Esophagus squamous epithelium (tissue), 5 donors: ENCODE results near the gene PDCD2. TPM values are rescaled to one million over a fixed set of nuclear protein-coding genes. Genes with fewer than 3 reads are reported as not detected.
"Not testable (repeated sequence)": the region's sequence is repeated elsewhere in the genome, so short reads cannot be mapped to it uniquely, and the experiment has no call there.

Experiments
- DNase-seq: peaks from one replicate; lab custom pipeline; 2025; lab: John Stamatoyannopoulos, UW
- H3K27ac ChIP-seq, 4 donors: fragments of 200-600 bp; sonication (generic); one replicate each; pipeline ENCODE4 v1.5.1; 2016 to 2019; ENCODE audit warnings: mild to moderate bottlenecking in 1 of 4
- H3K27me3 ChIP-seq, 4 donors: fragments of 200-600 bp; sonication (generic); 1 replicate in 3 of 4; 2 replicates in 1 of 4; pipeline versions ENCODE4 v1.5.1 to v1.6.0; 2017 to 2021; ENCODE audit warnings: antibody characterized with exemption in 1 of 4
- H3K36me3 ChIP-seq, 3 donors: fragments of 200-600 bp; sonication (generic); one replicate each; pipeline ENCODE4 v1.5.1; 2016 to 2019
- H3K4me1 ChIP-seq, 3 donors: fragments of 200-600 bp; sonication (generic); one replicate each; pipeline ENCODE4 v1.5.1; 2017 to 2019
- H3K4me3 ChIP-seq, 4 donors: fragments of 200-600 bp; sonication (generic); 1 replicate in 3 of 4; 2 replicates in 1 of 4; pipeline ENCODE4 v1.5.1; 2016 to 2019; ENCODE audit warnings: mild to moderate bottlenecking in 2 of 4, moderate library complexity in 1 of 4
- H3K9me3 ChIP-seq, 3 donors: fragments of 200-600 bp; sonication (generic); one replicate each; pipeline ENCODE4 v1.5.1; 2016 to 2019
- CTCF ChIP-seq, 6 experiments: fragments of 450-650 bp in 4 of 6; fragments of 200-600 bp in 2 of 6; sonication (generic) in 2 of 6; IDR thresholded peaks; one replicate each; pipeline ENCODE4 v1.5.1; 2016 to 2019; ENCODE audit warnings: antibody characterized with exemption in 6 of 6, mild to moderate bottlenecking in 4 of 6, moderate library complexity in 4 of 6
- POLR2A ChIP-seq, 4 donors: fragments of 450-650 bp; IDR thresholded peaks; one replicate each; pipeline ENCODE4 v1.6.1; 2017; ENCODE audit warnings: antibody characterized with exemption in 4 of 4, mild to moderate bottlenecking in 4 of 4, moderate library complexity in 3 of 4
- WGBS, 2 donors: methylation state at CpG; one replicate each; pipeline ENCODE4 v1.1.5; 2018; 5-methylcytosine and 5-hydroxymethylcytosine counted together
- intact Hi-C: fragments of 100-400 bp; cut with DNase I; formaldehyde crosslinking; loops from one replicate; pipeline ENCODE4 v1.15.0; 2022
- total RNA-seq, 4 donors: library from RNA; depleted of rRNA; stranded (reverse); fragments of >200 nt; gene quantifications; one replicate each; pipeline ENCODE4 v1.1.0, GENCODE V29; 2016
- donor health status: DM: yes; HTN: yes; CAD: no.

Gene PDCD2
- total RNA-seq, 4 donors from 2014 or later, result 41.0 to 71.3 (median 60.7) TPM

GRCh38 chr6:170533792-170534191 lies 50.6 kb downstream of the PDCD2 start:
- TF ChIP-seq POLR2A (IDR thresholded peaks at IDR 0.05) (no peak), CTCF (IDR thresholded peaks at IDR 0.05) (no peak)
- no peaks in the 10 kb centered on the region for H3K27me3 ChIP-seq
- no peaks in the 10 kb centered on the region for H3K4me1 ChIP-seq
- 67 to 83% methylated on average over 2 of the region's 2 CpGs for WGBS, 2 donors
- no peak overlapping the region for H3K4me3 ChIP-seq
- no peak for DNase-seq
- H3K9me3 ChIP-seq, result no peaks in the 10 kb centered on the region
- peaks cover 28 to 73% (median 39%) of the 10 kb centered on the region in 3 donors for H3K36me3 ChIP-seq
- H3K27ac ChIP-seq, result no peak overlapping the region
- intact Hi-C loops, result no loop called here

- no peak for TF ChIP-seq CTCF (IDR thresholded peaks at IDR 0.05)
- no peak for TF ChIP-seq POLR2A (IDR thresholded peaks at IDR 0.05)
- no peak for DNase-seq
- intact Hi-C loops, result no loop called here
- Histone ChIP-seq H3K27me3 (no peaks in the 10 kb centered on the region), H3K9me3 (no peaks in the 10 kb centered on the region), H3K27ac (no peak overlapping the region), H3K4me1 (no peaks in the 10 kb centered on the region), H3K36me3 (peaks cover 19 to 65% (median 34%) of the 10 kb centered on the region in 3 donors), H3K4me3 (no peak overlapping the region)
- 65 to 90% methylated on average over 7 of the region's 7 CpGs for WGBS, 2 donors
Measured at GRCh38 chr6:170532867-170533488, 51.5 kb downstream of the PDCD2 start.

GRCh38 chr6:170529839-170530469 lies 54.5 kb downstream of the PDCD2 start:
- no peaks in the 10 kb centered on the region for H3K4me1 ChIP-seq

GRCh38 chr6:170527995-170528394 lies 56.4 kb downstream of the PDCD2 start:
- intact Hi-C loops, result loop anchor here (10.0 kb wide), 1 partner anchor 693 kb away; no protein-coding TSS in a partner anchor
- not testable (repeated sequence) for H3K4me1 ChIP-seq, DNase-seq, H3K4me3 ChIP-seq, H3K27me3 ChIP-seq, H3K27ac ChIP-seq, H3K9me3 ChIP-seq
- 87 to 95% methylated on average over 5 of the region's 5 CpGs for whole genome bisulfite sequencing, 2 donors
- H3K36me3 ChIP-seq, result peaks cover 0 to 15% (median 0%) of the 10 kb centered on the region in 3 donors

More at GRCh38 chr6:170529839-170530469, 54.5 kb downstream of the PDCD2 start:
- no peaks in the 10 kb centered on the region for H3K9me3 ChIP-seq
- WGBS, 2 donors, result 35 to 46% methylated on average over 5 of the region's 5 CpGs
- no peak overlapping the region for H3K4me3 ChIP-seq
- intact Hi-C loops, result loop anchor here (10.0 kb wide), 1 partner anchor 695 kb away; no protein-coding TSS in a partner anchor
- TF ChIP-seq POLR2A (IDR thresholded peaks at IDR 0.05) (no peak), CTCF (IDR thresholded peaks at IDR 0.05) (peak; percentile 74 to 86 (median 81))
- DNase-seq, result no peak
- peaks cover 0 to 35% (median 9%) of the 10 kb centered on the region in 3 donors for H3K36me3 ChIP-seq
- H3K27ac ChIP-seq, result no peak overlapping the region
- H3K27me3 ChIP-seq, result no peaks in the 10 kb centered on the region

- Histone ChIP-seq H3K27ac (no peak overlapping the region), H3K36me3 (no peaks in the 10 kb centered on the region), H3K4me3 (no peak overlapping the region), H3K4me1 (no peaks in the 10 kb centered on the region), H3K9me3 (no peaks in the 10 kb centered on the region), H3K27me3 (no peaks in the 10 kb centered on the region)
- TF ChIP-seq CTCF (IDR thresholded peaks at IDR 0.05) (no peak), POLR2A (IDR thresholded peaks at IDR 0.05) (no peak)
- 58 to 65% methylated on average over 7 of the region's 7 CpGs for WGBS, 2 donors
- no peak for DNase-seq
- intact Hi-C loops, result loop anchor here (10.0 kb wide), 1 partner anchor 691 kb away; no protein-coding TSS in a partner anchor
Measured at GRCh38 chr6:170525795-170526194, 58.6 kb downstream of the PDCD2 start.

Other genes starting within 250 kb of the PDCD2 start
- gene PSMB1, start 31.3 kb downstream of the PDCD2 start, total RNA-seq, result 100 to 1,000 TPM; 152 to 258 (median 213) TPM
- 10 to 100 TPM; 10.6 to 20.0 (median 15.0) TPM for gene TBP, start 30.3 kb downstream of the PDCD2 start, total RNA-seq